Skeletal muscle cell (primary cell): ENCODE data around the gene GRK5.

Experiments used
- DNase-seq: peaks from one replicate; pipeline ENCODE4 v3.0.0-alpha.2; 2010; ENCODE audit warnings: low read depth
- H3K4me3 ChIP-seq: 2 replicates; pipeline ENCODE4 v1.5.1; 2011; ENCODE audit warnings: low read depth, mild to moderate bottlenecking, control low read depth, low read length, moderate library complexity

Gene GRK5

DNA sequence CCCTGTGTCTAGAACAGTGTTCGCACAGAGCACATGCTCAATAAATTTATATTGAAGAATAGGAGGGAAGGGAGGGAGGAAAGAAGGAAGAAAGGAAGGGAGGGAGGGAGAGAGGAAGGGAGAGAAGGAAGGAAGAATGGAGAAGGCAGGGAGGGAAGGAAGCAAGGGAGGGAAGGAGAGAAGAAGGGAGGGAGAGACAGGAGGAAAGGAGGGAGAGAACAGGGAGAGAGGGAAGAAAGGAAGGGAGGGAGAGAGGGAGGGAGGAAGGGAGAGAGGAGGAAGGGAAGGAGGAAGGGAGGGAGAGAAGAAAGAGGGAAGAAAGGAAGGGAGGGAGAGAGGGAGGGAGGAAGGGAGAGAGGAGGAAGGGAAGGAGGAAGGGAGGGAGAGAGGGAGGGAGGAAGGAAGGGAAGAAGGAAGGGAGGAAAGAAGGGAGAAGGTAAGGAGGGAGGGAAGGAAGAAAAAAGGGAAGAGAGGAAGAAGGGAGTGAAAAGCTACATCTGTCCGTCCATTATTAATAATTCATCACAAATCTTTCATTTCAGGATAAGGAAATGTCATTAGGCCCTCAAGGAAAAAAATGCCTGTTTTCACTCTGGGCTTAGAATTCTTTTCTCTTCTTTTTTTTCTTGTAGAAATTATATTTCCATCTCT is 79.7 kb downstream of the GRK5 start:
- no peak for DNase-seq
- H3K4me3 ChIP-seq: no peak overlapping the region

DNA sequence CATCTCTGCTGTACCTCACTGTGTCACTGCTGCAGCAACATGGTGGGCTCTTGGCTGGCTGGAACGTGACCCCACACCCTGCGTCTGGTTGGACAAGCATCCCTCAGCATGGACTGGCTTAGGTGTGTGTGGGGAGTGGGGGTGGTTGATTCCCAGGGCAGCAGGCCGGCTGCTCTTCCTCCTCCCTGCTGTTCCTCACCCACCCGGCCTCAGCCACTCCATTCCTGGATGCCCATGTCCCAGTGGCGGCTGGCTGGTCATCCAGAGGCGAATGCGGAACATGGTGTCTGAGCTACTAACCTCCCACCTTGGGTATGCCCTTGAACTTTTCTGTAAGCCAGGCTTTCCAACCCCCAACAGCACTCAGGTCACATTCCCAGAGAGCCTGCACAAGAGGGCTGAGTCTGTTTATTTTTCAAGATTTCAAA is 81.2 kb downstream of the GRK5 start:
- H3K4me3 ChIP-seq: no peak overlapping the region
- no peak for DNase-seq

DNA sequence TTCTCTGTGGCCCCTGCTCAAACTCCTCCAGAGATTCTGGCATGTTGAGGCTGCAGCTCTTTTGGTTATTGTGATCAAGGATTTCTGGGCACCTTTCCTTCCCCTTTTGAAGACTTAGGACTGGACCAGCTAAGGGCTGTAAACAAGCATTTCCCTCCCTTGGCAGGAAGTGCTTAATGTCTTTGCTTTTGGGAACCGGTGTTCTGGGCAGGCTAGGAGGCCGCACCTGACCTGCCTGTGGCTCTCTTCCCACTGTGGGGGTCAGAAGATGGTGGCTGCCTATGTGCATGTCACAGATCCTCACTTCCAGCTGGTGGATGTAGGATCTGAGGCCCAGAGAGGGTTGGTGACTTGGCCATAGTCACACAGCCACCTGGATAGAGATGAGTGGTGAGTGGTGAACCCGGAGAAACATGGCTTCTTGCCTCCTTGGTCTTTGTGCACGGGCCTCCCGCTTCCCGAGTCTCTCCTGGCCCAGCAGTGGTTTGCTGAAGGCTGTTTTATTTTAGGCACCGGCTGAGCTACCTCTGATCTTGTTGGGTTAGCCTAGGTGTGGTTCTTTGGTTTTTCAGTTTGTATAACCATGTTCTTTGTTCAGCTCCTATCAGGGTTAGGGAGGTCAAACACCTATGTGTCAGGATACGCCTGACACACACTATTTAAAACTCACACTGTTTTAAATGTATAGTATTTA is 82.0 kb downstream of the GRK5 start:
- no peak for DNase-seq
- no peak overlapping the region for H3K4me3 ChIP-seq

DNA sequence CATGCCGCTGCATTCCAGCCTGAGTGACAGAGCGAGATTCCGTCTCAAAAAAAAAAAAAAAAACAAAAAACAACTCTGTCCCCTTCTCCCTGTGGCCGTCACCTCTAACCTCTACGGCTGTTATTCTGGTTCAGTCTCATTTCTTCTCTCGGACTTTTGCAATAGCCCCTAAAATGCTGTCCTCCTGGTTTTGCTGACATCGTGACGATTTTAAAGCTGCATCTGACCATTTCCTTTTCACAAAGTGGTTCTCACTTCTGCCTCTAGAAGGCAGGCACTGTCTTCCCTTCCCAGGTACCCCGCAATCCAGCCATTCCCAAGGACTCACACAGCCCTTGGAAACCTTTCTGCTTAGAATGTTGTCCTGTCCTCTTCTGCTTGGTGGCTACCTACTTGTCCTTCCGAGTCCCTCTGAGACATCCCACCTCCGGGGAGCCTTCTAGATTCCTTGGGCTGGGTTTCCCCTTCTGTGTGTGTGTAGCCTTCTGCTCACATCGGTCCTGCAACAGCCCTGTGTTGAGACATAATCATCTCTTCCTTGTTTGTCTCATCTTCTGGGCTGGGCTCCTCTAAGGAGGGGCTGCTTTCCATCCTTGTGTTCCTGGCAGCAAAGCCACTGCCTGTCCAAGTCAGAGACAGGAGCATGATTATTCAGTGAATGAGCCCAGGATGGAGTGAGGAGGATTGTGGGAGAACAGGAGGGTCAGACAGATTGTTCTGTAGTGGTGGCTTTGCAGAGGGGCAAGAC is 83.1 kb downstream of the GRK5 start:
- no peak for DNase-seq
- H3K4me3 ChIP-seq: no peak overlapping the region

DNA sequence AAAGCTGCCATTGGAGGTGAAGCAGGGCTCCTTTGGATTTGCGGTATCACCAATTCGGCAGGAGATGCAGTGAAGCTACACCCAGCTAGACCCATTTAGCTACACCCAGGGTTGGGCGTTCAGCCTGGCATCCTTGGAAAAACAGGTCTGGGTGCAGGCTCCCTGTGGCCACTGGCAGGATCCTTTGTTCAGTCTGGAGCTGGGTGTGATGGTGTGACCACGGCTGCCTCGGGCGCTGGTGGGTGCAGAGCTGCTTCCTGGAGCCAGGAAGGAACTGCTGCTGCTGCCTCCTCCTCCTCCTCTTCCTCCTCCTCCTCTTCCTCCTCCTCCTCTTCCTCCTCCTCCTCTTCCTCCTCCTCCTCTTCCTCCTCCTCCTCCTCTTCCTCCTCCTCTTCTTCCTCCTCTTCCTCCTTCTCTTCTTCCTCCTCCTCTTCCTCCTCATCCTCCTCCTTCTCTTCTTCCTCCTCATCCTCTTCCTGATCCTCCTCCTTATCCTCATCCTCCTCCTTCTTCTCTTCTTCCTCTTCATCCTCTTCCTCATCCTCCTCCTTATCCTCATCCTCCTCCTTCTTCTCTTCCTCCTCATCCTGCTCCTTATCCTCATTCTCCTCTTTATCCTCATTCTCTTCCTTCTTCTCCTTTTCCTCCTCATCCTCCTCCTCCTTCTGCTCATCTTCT is 84.0 kb downstream of the GRK5 start:
- H3K4me3 ChIP-seq: no peak overlapping the region
- no peak for DNase-seq

DNA sequence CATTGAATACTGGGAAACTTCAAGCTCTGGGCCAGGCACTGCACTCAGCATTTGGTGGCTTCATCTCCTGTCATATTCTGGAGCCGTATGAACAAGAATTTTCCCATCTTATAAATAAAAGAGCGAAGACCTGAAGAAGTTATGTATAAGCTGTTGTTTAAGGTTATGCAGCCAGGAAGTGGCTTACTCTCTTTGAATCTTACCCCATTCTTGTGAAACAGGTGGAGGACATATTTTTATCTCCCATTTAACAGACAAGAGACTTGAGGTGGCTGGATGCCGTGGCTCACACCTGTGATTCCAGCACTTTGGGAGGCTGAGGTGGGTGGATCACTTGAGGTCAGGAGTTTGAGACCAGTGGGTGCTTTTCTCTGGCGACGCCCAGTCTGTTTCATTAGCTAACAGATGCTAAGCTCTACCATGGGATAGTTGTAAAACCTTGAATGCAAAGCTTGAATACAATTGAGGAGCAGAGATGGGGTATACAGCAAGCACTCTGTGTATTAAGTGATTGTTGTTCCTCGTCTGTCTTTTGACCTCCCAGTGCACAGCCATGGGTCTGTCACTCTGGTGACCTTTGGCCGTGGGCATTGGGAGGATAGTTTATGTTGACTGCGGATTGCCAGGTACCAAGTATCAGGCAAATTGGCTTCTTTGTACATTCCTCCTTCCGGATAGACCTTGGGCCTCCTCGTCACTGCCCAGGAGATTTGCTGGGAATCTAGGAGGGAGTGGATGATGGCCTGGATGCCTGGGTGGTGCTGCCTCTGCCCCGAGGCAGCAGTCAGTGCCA is 85.8 kb downstream of the GRK5 start:
- no peak overlapping the region for H3K4me3 ChIP-seq
- no peak for DNase-seq

DNA sequence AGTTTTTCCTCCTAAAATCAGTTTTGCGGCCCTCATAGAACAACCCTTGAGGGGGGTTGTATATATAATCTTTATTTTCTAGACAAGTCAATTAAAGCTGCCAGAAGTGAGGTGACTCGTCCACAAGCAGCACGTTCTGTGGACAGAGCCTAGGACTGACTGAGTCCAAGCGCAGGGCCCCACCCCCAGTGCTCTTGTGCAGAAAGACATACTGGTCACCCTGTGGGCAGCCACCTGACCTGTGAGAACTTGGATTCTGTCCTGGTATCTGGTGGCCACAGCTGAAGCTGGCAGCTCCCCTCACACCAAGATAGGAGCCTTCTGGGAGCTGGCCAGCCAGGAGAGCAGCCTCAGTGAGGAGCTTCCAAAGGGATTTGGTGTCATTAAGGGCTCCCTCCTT is 89.3 kb downstream of the GRK5 start:
- DNase-seq: no peak
- H3K4me3 ChIP-seq: no peak overlapping the region

DNA sequence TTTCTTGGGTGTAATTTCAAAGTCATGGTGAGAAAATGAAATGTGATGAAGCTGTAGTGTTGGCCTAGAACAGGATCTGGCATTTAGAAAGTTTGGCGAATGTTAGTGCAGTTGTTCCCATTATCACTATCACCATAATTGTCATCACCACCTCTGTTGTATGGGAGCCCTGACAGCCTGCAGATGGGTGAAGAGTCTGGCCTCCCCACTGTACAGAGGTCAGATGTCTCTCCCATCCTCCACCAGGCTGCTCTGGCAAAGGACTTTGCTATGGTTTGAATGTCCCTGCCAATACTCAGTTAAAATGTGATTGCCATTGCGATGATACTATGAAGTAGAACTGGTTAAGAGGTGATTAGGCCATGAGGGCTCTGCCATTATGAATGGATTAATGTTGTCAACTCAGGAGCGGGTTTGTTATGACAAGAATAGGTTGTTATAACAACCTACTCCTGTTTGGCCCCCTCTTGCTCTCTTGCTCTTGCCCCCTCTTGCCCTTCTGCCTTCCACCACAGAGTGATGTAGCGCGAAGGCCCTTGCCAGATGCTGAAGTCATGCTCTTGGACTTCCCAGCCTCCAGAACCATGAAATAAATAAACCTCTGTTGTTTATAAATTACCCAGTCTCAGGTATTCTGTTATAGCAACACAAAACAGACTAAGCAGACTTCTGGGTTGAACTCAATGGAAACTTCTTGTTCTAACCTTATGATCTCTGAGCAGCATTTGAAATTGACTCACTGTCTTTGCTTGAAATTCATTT is 90.0 kb downstream of the GRK5 start:
- H3K4me3 ChIP-seq: no peak overlapping the region
- no peak for DNase-seq

DNA sequence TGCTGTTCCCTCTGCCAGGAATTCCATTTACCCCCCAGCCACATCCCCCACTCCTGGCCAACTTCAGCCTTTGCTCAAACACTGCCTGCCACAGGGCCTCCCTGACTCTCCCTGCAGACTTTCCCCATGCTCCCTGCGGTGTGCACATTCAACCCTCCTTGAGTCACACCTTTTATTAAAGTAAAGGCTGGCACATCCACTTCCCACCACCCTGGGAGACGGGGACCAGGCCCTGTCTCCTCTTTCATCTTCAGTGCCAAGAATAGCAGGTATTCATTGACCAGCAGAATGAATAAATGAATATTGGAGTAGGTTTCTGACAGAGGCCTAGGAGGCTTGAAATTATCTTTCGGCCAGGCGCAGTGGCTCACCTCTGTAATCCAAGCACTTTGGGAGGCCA is 91.4 kb downstream of the GRK5 start:
- no peak for DNase-seq
- no peak overlapping the region for H3K4me3 ChIP-seq

DNA sequence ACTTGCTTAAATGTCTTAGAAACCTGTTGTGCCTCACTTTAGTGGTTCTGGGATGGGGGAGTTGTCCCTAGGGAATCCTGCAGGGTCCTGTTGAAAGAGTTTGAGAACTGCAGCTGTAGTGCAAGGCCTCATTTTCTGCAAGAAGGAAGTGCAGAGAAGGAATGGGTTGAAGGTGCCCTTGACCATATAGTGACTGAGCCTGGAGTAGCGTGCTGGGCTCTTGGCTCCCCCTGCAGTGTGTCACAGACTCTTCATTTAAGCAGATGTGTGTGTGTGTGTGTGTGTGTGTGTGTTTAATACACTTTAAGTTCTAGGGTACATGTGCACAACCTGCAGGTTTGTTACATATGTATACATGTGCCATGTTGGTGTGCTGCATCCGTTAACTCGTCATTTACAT is 92.2 kb downstream of the GRK5 start:
- no peak for DNase-seq
- H3K4me3 ChIP-seq: no peak overlapping the region

DNA sequence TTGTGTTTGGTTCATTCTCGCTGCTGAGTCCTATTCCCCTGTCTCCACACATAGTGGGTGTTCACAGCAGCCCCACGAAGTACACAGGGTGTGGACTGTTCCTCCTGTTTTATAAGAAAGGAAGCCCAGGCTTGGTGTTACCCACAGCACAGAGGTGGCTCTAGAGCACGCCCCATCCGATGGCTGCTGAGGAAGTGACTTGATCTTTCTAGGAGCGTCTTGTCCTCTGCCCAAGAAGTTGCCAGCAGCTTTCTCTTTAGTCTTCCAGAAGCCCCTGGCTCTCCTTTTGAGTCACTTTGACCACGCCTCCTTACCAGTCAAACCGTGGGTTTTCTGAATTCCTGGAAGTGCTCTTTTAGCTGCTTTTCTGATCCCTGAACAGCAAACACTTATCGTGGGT is 94.0 kb downstream of the GRK5 start:
- DNase-seq: no peak
- H3K4me3 ChIP-seq: no peak overlapping the region

DNA sequence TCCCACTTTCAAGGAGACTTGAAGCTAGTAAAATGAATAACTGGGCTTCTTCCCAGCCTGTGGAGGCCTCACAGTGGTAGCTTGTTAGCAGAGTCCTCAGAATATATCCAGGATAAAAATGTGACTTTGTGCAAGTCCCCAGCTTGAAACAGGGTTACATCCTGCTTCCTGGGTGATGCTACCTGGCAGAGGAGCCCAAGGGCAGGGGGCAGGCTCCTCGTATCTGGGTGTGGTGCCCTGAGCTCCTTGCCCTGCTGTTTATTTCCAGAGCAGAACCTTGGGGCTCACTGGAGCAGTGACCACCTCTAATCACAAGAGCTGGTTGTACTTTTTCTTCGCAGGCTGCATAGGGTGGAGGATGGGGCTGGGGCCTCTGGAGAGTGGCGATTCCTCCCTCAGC is 94.8 kb downstream of the GRK5 start:
- no peak overlapping the region for H3K4me3 ChIP-seq
- DNase-seq: no peak

DNA sequence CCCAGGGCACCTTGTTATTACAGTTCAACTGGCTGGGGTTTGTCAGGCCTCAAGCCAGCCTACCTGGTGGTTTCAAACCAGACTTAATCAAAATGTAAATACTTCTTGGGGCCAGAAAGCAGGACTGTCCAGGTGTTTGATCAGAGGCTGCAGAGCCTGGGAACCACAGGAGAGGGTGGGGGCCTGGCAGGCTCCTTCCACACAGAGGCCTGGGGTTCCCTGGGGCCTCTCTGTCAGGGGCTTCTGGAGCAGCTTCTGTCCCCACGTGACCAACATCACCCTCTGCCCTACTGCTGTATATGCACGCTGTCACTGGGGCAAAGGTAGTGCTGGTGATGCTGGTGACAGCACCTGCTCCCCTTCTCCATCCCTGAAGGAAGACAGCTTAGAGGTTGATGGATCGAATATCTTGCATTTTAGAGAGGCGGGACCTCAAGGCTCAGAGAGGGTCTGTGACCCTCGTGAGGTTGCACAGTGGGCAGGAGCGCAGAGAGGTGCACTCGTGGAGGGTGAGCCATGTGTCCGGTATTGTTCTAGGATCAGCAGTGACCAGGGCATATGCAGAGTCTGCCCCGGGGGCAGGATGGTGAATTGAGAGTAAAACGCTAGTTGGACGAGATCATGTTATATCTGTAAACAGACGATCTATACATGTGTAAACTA is 95.4 kb downstream of the GRK5 start:
- no peak for DNase-seq
- H3K4me3 ChIP-seq: no peak overlapping the region

DNA sequence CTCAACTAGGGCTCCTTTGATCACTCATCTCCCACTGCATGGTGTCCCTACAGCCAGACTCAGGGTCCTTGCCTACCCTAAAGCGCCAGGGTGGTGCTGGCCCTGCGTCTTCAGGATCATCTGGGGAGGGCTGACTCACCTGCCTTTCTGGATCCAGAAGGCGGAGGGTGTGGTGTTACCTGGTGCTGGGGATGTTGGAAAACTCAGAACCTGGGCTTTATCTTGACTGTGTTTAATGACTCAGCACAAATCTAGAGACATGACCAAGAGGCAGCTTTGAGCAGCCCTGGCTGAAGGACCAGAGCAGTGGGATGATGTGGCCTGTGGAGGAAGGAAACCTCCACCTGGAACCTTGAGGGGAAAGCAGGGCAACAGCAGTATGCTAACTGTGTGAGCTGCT is 96.5 kb downstream of the GRK5 start:
- no peak overlapping the region for H3K4me3 ChIP-seq
- DNase-seq: no peak

DNA sequence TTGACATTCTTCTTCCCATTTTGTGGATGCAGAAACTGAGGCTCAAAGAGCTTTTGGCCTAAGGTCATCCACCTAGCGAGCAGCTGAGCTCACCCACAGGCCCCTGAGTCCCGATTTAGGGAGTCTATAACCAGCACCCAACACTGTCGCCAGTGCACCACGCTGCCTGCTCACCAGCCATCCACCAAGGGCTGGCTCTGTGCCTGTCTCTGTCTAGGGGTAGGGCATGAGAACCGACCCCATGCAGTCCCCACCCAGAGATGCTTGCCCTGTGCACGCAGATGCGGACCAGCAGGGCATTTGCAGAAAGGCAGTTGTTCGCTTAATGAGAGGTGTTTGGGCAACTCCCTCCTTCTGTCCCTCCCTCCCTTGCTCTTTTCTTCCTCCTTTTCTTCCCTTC is 97.2 kb downstream of the GRK5 start:
- H3K4me3 ChIP-seq: no peak overlapping the region
- DNase-seq: no peak

DNA sequence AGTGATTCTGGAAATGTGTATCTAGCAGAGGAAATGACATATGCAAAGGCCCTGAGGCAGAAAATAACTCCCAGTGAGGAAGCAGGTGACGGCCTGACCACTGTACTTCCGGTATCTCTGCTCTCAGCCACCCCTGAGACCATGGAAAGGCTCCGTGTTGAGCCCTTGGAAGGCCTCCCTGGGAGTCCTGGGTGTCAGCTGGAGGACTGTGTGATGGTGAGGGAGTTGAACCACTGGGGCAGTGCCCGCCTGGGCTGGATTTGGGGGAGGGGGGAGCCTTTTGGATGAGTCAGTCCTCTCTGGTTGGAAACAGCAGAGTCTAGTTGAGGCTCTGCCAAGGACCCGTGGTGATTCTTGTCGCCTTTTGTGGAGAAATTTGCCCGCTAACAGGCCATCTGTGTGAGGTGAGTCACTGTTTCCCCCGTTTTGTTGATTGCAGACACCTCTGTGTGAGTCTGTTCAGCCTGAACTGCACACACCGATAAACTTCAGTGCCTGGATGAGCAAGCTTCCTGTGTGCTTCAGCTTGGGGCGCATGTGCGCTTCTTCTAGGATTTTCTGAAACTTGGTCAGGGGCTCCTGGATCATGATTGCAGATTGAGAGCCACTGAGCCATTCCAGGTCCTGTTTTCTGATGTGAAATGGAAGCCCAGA is 98.6 kb downstream of the GRK5 start:
- H3K4me3 ChIP-seq: no peak overlapping the region
- peak; percentile 93 for DNase-seq

DNA sequence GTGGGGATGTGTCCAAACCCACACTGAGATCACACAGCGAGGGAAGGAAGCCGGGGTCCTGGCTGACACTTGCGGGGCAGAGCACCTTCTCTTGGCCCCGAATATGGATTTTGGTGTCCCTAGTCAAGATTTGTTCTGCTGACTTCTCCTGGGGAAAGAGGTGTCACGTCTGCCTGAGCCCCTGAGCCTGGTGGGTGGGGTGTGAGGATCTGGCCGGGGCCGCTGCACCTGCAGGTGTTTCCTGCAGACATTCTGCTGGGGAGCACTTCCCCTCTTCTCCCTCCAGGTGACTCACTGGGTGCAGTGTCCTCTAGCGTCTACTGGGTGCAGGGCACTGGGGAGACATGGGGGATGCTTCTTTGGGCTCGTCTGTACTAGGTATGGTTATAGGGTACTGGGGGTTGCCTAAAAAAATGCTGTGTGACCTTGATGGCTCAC is 99.2 kb downstream of the GRK5 start:
- DNase-seq: no peak
- no peak overlapping the region for H3K4me3 ChIP-seq

DNA sequence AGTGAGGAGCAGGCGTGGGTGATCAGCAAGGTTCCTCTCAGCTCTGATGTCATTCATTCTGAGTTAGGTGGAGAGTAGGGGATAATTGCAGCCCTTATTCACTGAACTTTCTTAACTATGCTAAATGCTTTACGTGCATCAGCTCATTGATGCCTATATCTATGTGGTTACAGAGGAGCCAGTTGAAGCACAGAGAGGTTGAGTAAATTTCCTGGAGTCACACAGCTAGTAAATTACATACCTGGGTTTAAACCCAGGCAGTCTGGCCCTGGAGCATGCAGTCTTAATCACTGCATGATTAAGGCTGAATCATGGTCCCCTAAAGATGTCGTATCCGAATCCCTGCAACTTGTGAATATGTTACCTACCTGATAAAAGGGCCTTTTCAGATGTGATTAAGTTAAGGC is 99.6 kb downstream of the GRK5 start:
- H3K4me3 ChIP-seq: no peak overlapping the region
- no peak for DNase-seq
